Tibial nerve (tissue), 4 donors: ENCODE results near the gene FAM228B. TPM values are rescaled to one million over a fixed set of nuclear protein-coding genes. Genes with fewer than 3 reads are reported as not detected.
"Not testable (repeated sequence)": the region's sequence is repeated elsewhere in the genome, so short reads cannot be mapped to it uniquely, and the experiment has no call there.

Source experiments
- DNase-seq, 2 donors: peaks; one replicate each; pipeline ENCODE4 v3.0.0-alpha.2; 2019; ENCODE audit warnings: low spot score in 2 of 2
- H3K27ac ChIP-seq, 4 donors: fragments of 200-600 bp; sonication (generic) in 3 of 4; one replicate each; pipeline ENCODE4 v1.5.1; 2017 to 2019; ENCODE audit warnings: mild to moderate bottlenecking in 1 of 4
- H3K27me3 ChIP-seq, 2 donors: fragments of 200-600 bp; sonication (generic) in 1 of 2; one replicate each; pipeline versions ENCODE4 v1.5.1 to v1.6.0; 2017 to 2019
- H3K36me3 ChIP-seq, 3 donors: fragments of 200-600 bp; sonication (generic); one replicate each; pipeline ENCODE4 v1.5.1; 2018 to 2019
- H3K4me1 ChIP-seq, 4 donors: fragments of 200-600 bp; sonication (generic) in 3 of 4; one replicate each; pipeline ENCODE4 v1.5.1; 2017 to 2019
- H3K4me3 ChIP-seq, 4 donors: fragments of 200-600 bp; sonication (generic) in 3 of 4; one replicate each; pipeline ENCODE4 v1.5.1; 2017 to 2019; ENCODE audit warnings: mild to moderate bottlenecking in 1 of 4, moderate library complexity in 1 of 4
- H3K9me3 ChIP-seq, 4 donors: fragments of 200-600 bp; sonication (generic) in 3 of 4; one replicate each; pipeline ENCODE4 v1.5.1; 2017 to 2019
- EP300 ChIP-seq, 2 donors: sonication (generic); formaldehyde crosslinking; IDR thresholded peaks; one replicate each; pipeline ENCODE4 v1.6.1; 2017; ENCODE audit warnings: antibody characterized with exemption in 2 of 2, mild to moderate bottlenecking in 1 of 2
- POLR2A ChIP-seq, 2 donors: fragments of 450-650 bp; IDR thresholded peaks; one replicate each; pipeline ENCODE4 v1.6.1; 2017; ENCODE audit warnings: antibody characterized with exemption in 2 of 2, mild to moderate bottlenecking in 2 of 2, moderate library complexity in 2 of 2
- WGBS, 2 donors: methylation state at CpG; one replicate each; pipeline ENCODE4 v1.1.5; 2018; 5-methylcytosine and 5-hydroxymethylcytosine counted together
- total RNA-seq, 4 donors: library from RNA; depleted of rRNA; stranded (reverse); fragments of >200 nt; gene quantifications; one replicate each; pipeline ENCODE4 v1.1.0, GENCODE V29; 2016
- TF ChIP-seq, protein P1 (sequence below), 5 experiments: fragments of 200-600 bp in 3 of 5; fragments of 450-650 bp in 2 of 5; sonication (generic) in 3 of 5; IDR thresholded peaks; one replicate each; pipeline ENCODE4 v1.5.1; 2016 to 2019; ENCODE audit warnings: antibody characterized with exemption in 5 of 5, mild to moderate bottlenecking in 3 of 5, moderate library complexity in 2 of 5

Gene FAM228B
- total RNA-seq, 4 donors from 2014 or later: 37.7 to 68.6 (median 46.6) TPM

DNA sequence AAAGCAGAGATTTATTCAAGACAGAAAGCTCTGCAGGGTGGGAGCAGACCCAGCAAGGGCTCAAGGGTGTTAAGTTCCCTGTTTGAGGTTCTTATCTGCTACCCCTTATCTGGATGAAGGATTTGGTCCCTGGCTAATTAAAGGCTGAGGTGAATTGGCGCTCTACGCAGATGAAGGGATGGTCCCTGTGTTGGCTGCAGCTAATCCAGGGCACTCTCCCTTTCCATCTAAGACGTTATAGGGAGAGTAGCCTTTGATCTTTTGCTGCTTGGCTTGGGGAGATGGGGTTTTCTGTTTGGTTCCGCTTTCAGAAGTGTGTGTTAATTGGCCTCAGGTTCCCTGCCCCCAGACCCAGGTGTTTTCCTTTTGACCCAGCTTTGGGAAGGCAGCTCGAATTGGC lies 68.6 kb downstream of the FAM228B start:
- H3K9me3 ChIP-seq: peaks cover 0 to 3% (median 0%) of the 10 kb centered on the region in 4 donors
- WGBS, 2 donors: 56 to 73% methylated on average over 5 of the region's 5 CpGs

DNA sequence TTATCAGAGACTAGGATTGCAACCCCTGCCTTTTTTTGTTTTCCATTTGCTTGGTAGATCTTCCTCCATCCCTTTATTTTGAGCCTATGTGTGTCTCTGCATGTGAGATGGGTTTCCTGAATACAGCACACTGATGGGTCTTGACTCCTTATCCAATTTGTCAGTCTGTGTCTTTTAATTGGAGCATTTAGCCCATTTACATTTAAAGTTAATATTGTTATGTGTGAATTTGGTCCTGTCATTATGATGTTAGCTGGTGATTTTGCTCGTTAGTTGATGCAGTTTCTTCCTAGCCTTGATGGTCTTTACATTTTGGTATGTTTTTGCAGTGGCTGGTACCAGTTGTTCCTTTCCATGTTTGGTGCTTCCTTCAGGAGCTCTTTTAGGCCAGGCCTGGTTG lies 73.9 kb downstream of the FAM228B start:
- H3K4me1 ChIP-seq, H3K27me3 ChIP-seq, H3K4me3 ChIP-seq, H3K9me3 ChIP-seq, DNase-seq, H3K27ac ChIP-seq: not testable (repeated sequence)
- 82 to 88% methylated on average over 1 of the region's 1 CpG for WGBS, 2 donors
- H3K36me3 ChIP-seq: peaks cover 0 to 18% (median 0%) of the 10 kb centered on the region in 3 donors

More for the DNA sequence above, 68.6 kb downstream of the FAM228B start:
- DNase-seq: no peak
- H3K4me1 ChIP-seq: no peaks in the 10 kb centered on the region
- H3K27me3 ChIP-seq: no peaks in the 10 kb centered on the region
- H3K4me3 ChIP-seq: no peak overlapping the region
- H3K36me3 ChIP-seq: peaks cover 0 to 40% (median 0%) of the 10 kb centered on the region in 3 donors
- TF ChIP-seq EP300 (IDR thresholded peaks at IDR 0.05): no peak
- TF ChIP-seq POLR2A (IDR thresholded peaks at IDR 0.05): no peak
- TF ChIP-seq, protein P1, sequence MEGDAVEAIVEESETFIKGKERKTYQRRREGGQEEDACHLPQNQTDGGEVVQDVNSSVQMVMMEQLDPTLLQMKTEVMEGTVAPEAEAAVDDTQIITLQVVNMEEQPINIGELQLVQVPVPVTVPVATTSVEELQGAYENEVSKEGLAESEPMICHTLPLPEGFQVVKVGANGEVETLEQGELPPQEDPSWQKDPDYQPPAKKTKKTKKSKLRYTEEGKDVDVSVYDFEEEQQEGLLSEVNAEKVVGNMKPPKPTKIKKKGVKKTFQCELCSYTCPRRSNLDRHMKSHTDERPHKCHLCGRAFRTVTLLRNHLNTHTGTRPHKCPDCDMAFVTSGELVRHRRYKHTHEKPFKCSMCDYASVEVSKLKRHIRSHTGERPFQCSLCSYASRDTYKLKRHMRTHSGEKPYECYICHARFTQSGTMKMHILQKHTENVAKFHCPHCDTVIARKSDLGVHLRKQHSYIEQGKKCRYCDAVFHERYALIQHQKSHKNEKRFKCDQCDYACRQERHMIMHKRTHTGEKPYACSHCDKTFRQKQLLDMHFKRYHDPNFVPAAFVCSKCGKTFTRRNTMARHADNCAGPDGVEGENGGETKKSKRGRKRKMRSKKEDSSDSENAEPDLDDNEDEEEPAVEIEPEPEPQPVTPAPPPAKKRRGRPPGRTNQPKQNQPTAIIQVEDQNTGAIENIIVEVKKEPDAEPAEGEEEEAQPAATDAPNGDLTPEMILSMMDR (IDR thresholded peaks at IDR 0.05): no peak
- no peak overlapping the region for H3K27ac ChIP-seq

DNA sequence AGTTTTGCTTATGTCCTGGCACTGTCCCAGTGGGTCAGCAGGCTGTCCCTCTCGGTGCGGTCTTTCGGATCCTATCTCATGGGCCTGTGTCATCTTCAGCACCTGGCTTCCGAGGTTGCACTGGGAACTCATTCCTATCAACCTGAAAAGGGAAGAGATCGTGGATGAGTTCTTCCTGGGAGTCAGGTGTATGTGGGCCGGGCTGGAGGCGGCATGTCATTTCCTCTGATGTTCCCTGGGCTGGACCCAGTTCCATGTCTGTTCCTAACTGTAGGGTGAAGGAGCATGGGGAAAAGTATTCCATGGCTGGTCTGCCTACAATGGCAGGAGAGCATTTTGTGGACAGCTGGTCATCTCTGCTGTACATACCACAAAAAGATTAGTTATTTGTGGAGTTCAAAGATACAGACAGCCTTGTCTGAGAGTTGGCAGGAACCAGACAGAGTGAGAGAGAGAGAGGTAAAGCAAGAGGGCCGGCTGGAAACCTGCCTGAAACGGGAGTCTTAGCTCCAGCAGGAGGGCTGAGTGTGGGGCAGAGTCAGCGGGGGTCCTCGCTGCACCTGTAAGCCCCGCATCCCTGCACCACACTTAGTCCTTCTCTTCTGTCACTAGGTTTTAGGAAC lies 76.8 kb downstream of the FAM228B start:
- WGBS, 2 donors: 80 to 84% methylated on average over 12 of the region's 12 CpGs
- DNase-seq: no peak
- TF ChIP-seq POLR2A (IDR thresholded peaks at IDR 0.05): no peak
- TF ChIP-seq, protein P1 (IDR thresholded peaks at IDR 0.05): no peak
- Histone ChIP-seq H3K36me3 (peaks cover 0 to 46% (median 16%) of the 10 kb centered on the region in 3 donors), H3K9me3 (no peaks in the 10 kb centered on the region), H3K4me1 (no peaks in the 10 kb centered on the region), H3K4me3 (no peak overlapping the region), H3K27me3 (no peaks in the 10 kb centered on the region), H3K27ac (no peak overlapping the region)

DNA sequence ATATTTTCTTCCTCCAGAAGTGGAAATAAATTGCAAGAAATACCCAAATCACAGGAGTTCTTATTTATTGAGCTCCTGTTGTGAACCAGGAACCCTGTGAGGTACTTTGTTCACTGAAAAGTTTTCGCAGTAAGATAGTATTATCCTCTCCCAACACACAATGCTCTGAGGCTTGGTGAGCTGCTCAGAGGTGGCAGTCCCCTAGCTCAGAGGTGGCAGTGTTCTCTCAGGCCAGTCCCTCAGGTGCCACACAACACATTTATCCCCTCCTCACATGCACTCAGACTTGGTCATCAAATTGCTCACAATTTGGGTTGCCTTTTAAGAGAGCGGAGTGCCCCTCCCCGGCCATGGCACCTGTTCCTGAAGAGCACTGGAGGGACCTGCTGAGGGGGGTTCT lies 77.5 kb downstream of the FAM228B start:
- DNase-seq: no peak
- Histone ChIP-seq H3K36me3 (peaks cover 0 to 53% (median 18%) of the 10 kb centered on the region in 3 donors), H3K27me3 (no peaks in the 10 kb centered on the region), H3K27ac (no peak overlapping the region), H3K9me3 (no peaks in the 10 kb centered on the region), H3K4me3 (no peak overlapping the region), H3K4me1 (no peaks in the 10 kb centered on the region)
- TF ChIP-seq, protein P1 (IDR thresholded peaks at IDR 0.05): no peak
- TF ChIP-seq EP300 (IDR thresholded peaks at IDR 0.05) (no peak), POLR2A (IDR thresholded peaks at IDR 0.05) (no peak)
- WGBS, 2 donors: 93 to 100% methylated on average over 3 of the region's 3 CpGs

DNA sequence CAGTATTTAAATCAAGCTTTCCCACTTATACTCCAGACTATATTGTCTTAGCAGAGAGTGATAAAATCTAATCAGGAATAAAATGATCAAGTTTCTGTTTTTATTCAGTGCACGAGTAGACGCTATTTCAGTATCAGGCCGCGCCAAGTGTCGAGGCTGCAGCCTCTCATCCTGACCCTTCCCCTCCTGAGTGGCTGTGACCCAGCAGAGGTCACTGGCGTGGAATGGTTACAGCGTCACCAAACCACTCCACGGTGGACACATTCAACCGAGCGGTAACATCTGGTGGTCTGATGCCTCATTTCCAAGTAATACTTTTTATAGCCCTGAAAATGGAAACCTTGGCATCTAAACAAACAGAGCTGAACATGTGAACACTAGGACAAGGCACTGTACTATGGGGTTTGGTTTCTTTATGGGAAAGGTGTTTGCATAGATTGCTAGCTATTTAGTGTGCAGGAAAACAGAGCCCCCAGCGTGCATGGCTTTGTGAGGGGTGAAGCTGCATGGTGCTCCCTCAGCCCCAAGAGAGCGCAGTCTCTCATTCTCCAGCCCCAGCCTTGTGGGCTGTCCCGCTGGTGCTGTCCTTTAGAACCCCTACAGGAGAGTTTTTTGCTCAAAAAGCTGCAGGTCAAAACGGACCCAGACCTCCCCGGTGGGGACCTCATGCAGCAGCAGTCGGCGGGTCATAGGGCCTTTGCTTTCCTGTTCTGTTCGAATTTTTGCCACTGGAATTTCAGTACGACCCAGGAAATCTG lies 79.9 kb downstream of the FAM228B start:
- H3K4me1 ChIP-seq: no peaks in the 10 kb centered on the region
- WGBS, 2 donors: 70 to 71% methylated on average over 19 of the region's 19 CpGs
- H3K27ac ChIP-seq: no peak overlapping the region
- no peak overlapping the region for H3K4me3 ChIP-seq
- DNase-seq: no peak
- H3K36me3 ChIP-seq: peaks cover 0 to 77% (median 22%) of the 10 kb centered on the region in 3 donors
- no peaks in the 10 kb centered on the region for H3K9me3 ChIP-seq
- H3K27me3 ChIP-seq: no peaks in the 10 kb centered on the region
- TF ChIP-seq POLR2A (IDR thresholded peaks at IDR 0.05): no peak
- TF ChIP-seq, protein P1 (IDR thresholded peaks at IDR 0.05): no peak
- TF ChIP-seq EP300 (IDR thresholded peaks at IDR 0.05): no peak
